VCaP (cell line): ENCODE data around the gene MCMBP.
"Not testable (repeated sequence)": the region's sequence is repeated elsewhere in the genome, so short reads cannot be mapped to it uniquely, and the experiment has no call there.

Experiments used
- H3K27ac ChIP-seq: fragments of 450-650 bp; 2 replicates; pipeline ENCODE4 v1.5.1; 2017
- TF ChIP-seq, protein P1 (sequence below): fragments of 450-650 bp; conservative IDR thresholded peaks from 2 replicates; pipeline ENCODE4 v1.5.1; 2017; ENCODE audit warnings: mild to moderate bottlenecking, moderate library complexity

Gene MCMBP

DNA sequence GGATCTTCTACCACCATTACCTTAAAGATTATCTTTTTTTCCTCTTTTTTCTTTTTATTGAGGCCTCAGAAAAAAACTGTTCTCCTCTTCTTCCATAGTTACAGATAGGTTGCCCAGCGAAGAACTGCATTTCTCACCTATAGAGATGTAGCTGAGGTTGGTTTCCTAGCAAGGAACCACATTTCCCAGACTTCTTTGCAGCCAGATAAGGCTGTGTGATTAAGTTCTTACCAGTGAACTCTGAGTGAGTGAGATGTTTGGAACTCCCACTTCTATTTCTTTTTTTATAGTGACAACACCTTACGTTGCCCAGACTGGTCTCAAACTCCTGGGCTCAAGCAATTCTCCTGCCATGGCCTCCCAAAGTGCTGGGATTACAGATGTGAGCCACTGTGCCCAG is 5.9 kb upstream of the MCMBP start:
- H3K27ac ChIP-seq, result no peak overlapping the region
- TF ChIP-seq, protein P1, sequence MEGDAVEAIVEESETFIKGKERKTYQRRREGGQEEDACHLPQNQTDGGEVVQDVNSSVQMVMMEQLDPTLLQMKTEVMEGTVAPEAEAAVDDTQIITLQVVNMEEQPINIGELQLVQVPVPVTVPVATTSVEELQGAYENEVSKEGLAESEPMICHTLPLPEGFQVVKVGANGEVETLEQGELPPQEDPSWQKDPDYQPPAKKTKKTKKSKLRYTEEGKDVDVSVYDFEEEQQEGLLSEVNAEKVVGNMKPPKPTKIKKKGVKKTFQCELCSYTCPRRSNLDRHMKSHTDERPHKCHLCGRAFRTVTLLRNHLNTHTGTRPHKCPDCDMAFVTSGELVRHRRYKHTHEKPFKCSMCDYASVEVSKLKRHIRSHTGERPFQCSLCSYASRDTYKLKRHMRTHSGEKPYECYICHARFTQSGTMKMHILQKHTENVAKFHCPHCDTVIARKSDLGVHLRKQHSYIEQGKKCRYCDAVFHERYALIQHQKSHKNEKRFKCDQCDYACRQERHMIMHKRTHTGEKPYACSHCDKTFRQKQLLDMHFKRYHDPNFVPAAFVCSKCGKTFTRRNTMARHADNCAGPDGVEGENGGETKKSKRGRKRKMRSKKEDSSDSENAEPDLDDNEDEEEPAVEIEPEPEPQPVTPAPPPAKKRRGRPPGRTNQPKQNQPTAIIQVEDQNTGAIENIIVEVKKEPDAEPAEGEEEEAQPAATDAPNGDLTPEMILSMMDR, result no peak

DNA sequence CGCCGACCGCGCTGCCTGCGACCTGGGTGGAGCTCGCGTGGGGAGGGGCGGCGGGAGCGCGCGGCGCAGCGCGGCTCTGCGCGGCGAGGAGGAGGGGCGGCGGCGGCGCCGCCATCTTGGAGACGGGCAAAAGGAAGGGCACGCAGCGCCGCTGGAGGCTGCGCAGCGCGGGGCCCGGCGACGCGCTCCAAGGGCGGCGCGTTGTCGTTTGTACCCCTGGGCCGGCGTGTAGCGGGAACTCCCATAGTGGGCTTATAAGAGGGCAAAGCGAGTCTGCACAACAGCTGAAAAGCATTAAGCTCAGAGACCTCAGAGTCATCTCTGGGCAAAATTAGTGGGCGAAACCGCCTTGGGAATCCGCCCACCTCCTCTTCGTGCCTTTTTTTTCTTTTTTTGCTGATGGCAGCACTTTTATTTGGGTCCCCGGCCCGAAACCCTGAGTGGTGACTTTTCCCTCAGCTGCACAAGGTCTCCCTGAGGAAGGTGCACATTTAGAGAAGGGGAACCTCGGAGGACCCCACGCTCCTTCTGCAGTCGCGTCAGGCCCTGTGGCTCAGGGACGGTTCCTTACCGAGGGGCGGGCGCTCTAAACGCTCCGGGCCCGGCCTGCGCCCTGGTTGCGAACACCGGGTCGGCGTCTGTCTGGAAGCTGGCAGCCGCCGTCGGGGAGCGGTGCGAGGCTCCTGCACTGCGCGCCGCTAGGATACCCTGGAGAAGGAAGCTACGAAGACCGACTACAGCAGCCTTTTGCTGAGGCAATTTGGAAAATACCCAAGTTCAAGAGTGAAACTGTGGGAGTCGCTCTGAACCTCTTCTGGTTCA is 428 bp upstream of the MCMBP start:
- TF ChIP-seq, protein P1, result no peak
- peak overlapping the region; percentile 87 for H3K27ac ChIP-seq

GRCh38 chr10:119871881-119872609 is 598 bp downstream of the MCMBP start:
- peak overlapping the region; percentile 87 for H3K27ac ChIP-seq
- TF ChIP-seq, protein P1, result no peak

DNA sequence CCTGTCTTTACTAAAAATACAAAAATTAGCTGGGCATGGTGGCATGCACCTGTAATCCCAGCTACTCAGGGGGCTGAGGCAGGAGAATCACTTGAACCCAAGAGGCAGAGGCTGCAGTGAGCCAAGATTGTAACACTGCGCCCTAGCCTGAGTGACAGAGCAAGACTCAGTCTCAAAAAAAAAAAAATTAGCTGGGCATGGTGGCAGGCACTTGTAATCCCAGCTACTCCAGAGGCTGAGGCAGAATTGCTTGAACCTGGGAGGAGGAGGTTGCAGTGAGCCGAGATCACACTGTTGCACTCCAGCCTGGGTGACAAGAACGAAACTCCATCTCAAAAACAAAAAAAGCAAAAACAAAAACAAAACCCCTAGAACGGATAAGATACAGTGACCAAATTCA is 3.2 kb downstream of the MCMBP start:
- not testable (repeated sequence) for H3K27ac ChIP-seq

- TF ChIP-seq, protein P1, result no peak
- H3K27ac ChIP-seq, result no peak overlapping the region
Measured at GRCh38 chr10:119867317-119867716, 5.3 kb downstream of the MCMBP start.

DNA sequence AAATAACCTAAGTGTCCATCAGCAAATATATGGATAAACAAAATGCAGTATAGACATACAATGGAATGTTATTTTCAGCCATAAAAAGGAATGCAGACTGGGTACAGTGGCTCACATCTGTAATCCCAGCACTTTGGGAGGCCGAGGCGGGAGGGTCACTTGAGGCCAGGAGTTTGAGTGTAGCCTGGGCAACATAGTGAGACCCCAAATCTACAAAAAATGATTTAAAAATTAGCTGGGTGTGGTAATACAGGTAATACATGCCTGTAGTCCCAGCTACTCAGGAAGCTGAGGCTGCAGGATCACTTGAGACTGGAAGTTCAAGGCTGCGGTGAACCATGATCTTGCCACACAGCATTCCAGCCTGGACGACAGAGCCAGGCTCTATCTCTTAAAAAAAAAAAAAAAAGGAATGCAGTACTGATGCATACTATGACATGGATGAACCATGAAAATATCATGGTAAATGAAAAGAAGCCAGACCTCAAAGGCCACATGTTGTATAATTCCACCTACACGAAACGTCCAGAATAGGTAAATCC is 6.9 kb downstream of the MCMBP start:
- no peak overlapping the region for H3K27ac ChIP-seq
- TF ChIP-seq, protein P1, result no peak

GRCh38 chr10:119863951-119864565 is 8.6 kb downstream of the MCMBP start:
- H3K27ac ChIP-seq, result no peak overlapping the region
- TF ChIP-seq, protein P1, result no peak
